Activated CD4-positive, alpha-beta T cell treated with anti-CD3 and anti-CD28 coated beads for 48 hours (primary cell): ENCODE data around the gene PNPLA7.
"Not testable (repeated sequence)": the region's sequence is repeated elsewhere in the genome, so short reads cannot be mapped to it uniquely, and the experiment has no call there.

Experiments used
- DNase-seq: peaks from one replicate; pipeline ENCODE4 v3.0.0-alpha.2; 2020

PNPLA7 gene

DNA sequence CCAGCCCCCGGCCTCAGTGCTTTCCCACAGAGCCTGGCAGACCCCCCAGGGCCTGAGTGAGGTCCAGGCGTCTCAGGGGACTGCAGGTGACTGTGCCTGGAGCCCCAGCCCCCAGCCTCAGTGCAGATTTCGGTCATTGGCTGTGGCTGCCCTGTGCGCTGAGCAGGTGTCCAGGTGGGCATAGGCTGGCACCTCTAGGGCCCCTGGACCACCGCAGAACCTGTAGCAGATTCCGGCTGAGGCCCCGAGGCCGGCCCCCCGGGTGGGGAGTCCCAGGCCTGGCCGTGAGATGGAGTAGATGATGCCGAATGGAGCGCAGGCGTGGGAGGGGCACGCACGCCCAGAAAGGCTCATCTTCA lies 139.3 kb downstream of the PNPLA7 start:
- DNase-seq: no peak

GRCh38 chr9:137410236-137410890 lies 139.8 kb downstream of the PNPLA7 start:
- DNase-seq: not testable (repeated sequence)
